ENCODE data around the gene SLC7A5. TPM values are rescaled to one million over a fixed set of nuclear protein-coding genes. Genes with fewer than 3 reads are reported as not detected.
"Not testable (repeated sequence)": the region's sequence is repeated elsewhere in the genome, so short reads cannot be mapped to it uniquely, and the experiment has no call there.

Gene SLC7A5
- polyA plus RNA-seq, 4 donors = 2.9 to 14.9 (median 5.2) TPM

DNA sequence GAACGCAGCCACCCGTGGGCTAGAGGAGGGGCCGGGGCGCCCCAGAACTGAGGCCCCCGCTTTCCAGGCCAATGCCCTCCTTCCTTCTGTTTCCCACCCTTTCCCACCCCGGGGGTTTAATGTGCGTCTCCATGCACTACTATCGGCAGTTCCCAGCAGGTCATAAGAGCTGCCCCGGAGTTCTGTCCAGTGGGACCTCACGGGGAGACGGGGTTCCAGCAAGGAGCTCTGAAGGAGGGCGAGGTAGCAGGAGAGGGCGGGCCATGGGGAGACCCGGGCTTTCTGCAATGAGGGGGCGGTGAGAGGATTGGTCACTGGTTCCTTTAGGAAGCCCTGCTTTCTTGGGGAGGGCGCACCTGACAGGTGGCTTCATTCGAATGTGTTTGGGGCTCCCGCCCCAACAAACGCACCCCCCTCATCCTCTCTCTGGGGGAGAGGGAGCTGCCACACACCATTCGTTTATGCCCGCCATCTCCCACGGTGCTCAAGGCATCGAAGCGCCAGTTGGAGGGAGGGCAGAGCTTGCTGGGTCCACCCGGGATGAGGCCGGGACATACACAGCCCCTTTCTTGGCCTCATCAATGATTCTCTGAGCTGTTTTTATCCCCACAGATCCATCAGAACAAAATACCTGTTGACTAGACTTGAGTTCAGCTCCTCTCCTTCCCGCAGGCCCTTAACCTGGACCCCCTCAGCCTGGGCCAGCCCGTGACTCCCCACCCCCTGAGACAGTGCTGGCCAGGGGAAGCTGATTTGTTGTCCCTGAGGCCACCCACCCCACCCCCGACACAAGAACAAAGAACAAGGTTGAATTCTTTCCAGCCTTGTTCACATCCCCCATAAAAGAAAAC, 44.1 kb downstream of the SLC7A5 start:
- no peak for DNase-seq (ENCODE audit: low read depth in 4 of 4, low spot score in 2 of 4)

GRCh38 chr16:87824016-87824990, 45.0 kb downstream of the SLC7A5 start:
- DNase-seq (ENCODE audit: low read depth in 4 of 4, low spot score in 2 of 4) = no peak

- no peak for DNase-seq (ENCODE audit: low read depth in 4 of 4, low spot score in 2 of 4)
Observed at GRCh38 chr16:87823181-87823929, 46.0 kb downstream of the SLC7A5 start.

DNA sequence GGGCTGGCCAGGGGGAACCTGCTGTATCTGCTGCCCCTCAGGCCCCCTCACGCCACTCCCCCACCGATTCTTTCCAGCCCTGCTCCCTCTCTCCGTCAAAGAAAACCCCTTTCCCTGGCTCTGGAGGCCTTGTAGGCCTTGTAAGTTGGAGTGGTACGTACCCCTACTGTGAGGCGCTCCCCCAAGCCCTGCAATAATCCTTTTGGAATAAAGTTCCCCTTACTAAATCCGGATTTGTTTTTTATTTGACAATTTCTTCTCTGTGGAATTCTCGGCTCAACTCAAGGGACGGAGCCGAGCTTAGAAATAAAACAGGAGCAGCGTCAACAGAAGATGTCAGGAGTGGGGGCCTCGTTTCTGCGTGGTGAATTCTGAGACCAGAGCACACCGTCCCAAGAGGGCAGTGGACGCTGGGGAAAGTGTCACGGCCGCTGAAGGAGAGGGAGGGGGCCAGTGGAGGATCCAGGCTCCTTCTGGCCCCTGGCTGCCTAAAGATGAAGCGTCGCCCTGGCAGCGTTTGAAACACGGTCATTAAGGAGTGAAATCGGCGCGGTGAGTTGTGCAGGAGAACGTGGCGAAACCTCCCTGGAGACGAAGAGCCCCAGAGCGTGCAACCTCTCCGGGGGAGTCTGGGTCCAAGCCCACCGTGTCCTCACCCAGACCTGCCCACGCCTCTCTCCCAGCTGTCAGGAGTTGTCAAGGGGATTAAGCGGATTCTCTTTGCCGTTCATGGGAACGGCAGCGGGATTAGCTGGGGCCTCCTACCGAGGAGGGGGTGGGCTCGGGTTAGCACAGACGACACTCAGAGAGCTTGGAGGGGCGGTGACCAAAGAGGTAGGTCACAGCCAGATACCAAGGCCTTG, 47.0 kb downstream of the SLC7A5 start:
- no peak for DNase-seq (ENCODE audit: low read depth in 4 of 4, low spot score in 2 of 4)

DNA sequence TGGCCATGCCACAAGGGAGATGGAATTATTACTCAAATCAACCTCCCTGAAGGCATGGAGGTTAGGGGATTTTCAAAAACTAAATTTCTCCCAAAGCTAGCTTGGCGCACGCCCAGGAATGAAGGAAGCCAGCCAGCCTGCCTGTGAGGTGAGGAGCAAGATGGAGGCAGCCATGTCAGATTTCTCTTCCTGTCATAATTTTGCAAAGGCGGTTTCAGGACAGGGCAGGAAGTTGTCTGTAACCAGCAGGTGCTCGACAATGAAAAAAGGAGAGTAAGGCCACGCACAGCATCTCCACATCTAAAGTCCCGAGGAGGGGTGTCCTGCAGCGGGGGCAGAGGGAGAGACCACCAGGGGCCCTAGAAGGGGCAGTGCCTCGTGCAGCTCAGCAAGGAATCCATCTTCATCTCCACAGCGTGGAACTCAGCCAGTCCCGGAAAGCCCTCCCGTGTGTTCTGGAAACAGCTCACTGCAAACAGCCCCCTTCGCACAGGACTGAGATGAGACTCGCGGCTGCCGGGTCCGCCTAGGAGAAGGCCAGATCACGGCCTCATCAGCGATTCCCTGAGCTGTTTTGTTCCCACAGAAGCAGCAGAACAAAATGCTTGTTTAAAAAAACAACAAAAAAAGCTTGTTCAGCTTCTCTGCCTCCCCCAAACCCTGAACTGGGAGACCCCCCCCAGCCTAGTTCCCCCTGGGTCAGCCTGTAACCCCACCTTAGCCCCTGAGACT, 47.8 kb downstream of the SLC7A5 start:
- no peak for DNase-seq (ENCODE audit: low read depth in 4 of 4, low spot score in 2 of 4)

GRCh38 chr16:87819983-87820382, 49.3 kb downstream of the SLC7A5 start:
- DNase-seq (ENCODE audit: low read depth in 4 of 4, low spot score in 2 of 4) = no peak

GRCh38 chr16:87819282-87819681, 50.0 kb downstream of the SLC7A5 start:
- no peak for DNase-seq (ENCODE audit: low read depth in 4 of 4, low spot score in 2 of 4)

- DNase-seq (ENCODE audit: low read depth in 4 of 4, low spot score in 2 of 4) = no peak
Observed at GRCh38 chr16:87818533-87819161, 50.7 kb downstream of the SLC7A5 start.

DNA sequence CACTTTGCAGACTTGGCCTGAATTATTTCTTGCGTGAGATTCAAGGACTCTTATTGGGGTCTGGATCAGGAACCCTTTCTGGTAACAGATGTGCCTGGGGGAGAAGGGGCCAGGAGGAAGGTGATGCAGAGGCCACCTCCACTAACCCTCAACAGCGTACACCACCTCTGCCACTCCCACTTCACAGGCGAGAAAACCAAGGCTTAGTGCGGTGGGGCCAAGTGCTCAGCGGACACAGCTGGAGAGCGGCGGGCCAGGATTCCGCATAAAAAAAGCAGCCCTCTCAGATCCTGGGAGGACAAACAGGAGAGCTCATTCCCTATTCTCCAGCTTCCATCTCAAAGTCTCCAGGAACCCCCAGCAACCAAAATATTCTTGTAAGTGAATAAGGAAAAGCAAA, 51.4 kb downstream of the SLC7A5 start:
- DNase-seq (ENCODE audit: low read depth in 4 of 4, low spot score in 2 of 4) = no peak

GRCh38 chr16:87817370-87817769, 51.9 kb downstream of the SLC7A5 start:
- not testable (repeated sequence) for DNase-seq (ENCODE audit: low read depth in 4 of 4, low spot score in 2 of 4)

DNA sequence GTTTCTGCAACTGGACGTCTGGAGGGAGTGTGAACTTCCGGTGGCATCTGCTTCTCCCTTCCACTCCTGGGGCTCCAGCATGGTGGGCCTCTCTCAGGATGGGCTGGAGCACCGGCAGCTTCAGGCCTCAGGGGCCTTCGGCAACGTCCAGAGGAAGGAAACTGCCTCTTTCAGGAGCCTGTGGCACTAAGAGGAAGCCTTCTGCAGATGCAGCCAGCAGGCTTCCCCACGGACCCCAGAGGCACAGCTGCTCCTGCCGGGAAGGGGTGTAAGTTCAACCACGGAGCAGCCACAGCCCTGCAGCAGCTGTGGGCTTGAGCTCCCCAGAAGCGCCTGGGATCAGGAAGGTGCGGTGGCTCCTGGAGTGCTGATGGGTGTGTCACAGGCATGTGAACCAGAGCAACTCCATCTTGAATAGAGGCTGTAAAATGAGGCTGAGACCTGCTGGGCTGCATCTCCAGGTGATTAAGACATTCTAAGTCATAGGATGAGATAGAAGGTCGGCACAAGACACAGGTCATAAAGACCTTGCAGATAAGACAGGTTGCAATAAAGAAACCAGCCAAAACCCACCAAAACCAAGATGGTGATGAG, 52.7 kb downstream of the SLC7A5 start:
- no peak for DNase-seq (ENCODE audit: low read depth in 4 of 4, low spot score in 2 of 4)

DNA sequence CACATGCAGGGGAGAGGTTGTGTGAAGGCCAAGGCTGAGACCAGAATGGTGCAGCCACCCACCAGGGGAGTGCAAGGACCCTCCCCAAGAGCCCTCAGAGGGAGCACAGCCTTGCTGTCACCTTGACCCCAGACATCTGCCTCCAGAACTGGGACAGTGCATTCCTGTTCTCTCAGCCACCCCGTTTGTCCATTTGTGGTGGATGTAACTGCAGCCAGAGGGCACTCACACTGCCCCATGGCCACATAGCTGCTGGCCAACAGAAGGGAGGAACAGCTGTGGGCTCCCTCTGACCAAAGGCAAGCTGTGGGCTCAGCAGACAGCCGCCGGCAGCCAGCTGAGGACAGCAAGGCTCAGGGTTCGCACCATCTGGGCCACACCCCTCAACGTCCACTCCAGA, 53.7 kb downstream of the SLC7A5 start:
- DNase-seq (ENCODE audit: low read depth in 4 of 4, low spot score in 2 of 4) = no peak

DNA sequence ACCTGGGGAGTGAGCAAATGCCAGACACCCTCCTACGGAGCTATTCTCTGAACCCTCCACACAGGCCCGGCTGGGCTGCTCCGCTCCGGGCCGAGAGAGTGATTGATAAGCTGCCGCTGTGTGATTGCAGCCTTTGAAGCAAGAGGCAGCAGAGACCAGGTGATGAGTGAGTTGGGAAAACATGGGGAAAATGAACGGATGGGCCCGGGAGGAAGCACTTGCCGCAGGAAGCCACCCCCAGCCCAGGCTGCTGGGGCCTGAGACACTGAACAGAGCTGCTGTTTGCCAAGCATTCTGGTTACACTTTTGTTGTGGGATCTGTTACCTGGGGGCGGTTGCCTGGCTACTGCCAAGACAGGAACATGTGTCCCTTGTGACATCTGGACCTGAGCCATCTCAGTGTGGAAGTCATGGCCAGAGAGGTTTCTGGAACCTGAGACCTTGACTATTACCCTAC, 57.1 kb downstream of the SLC7A5 start:
- DNase-seq (ENCODE audit: low read depth in 4 of 4, low spot score in 2 of 4) = no peak

DNA sequence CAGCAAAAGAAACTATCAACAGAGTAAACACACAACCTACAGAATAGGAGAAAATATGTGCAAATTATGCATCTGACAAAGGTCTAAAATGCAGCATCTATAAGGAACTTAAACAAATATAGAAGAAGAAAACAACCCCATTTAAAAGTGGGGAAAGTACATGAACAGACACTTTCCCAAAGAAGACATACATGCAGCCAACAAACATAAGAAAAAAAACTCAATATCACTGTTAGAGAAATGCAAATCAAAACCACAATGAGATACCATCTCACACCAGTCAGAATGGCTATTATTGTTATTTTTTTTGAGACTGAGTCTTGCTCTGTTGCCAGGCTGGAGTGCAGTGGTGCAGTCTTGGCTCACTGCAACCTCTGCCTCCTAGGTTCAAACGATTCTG, 57.9 kb downstream of the SLC7A5 start:
- not testable (repeated sequence) for DNase-seq (ENCODE audit: low read depth in 4 of 4, low spot score in 2 of 4)

DNA sequence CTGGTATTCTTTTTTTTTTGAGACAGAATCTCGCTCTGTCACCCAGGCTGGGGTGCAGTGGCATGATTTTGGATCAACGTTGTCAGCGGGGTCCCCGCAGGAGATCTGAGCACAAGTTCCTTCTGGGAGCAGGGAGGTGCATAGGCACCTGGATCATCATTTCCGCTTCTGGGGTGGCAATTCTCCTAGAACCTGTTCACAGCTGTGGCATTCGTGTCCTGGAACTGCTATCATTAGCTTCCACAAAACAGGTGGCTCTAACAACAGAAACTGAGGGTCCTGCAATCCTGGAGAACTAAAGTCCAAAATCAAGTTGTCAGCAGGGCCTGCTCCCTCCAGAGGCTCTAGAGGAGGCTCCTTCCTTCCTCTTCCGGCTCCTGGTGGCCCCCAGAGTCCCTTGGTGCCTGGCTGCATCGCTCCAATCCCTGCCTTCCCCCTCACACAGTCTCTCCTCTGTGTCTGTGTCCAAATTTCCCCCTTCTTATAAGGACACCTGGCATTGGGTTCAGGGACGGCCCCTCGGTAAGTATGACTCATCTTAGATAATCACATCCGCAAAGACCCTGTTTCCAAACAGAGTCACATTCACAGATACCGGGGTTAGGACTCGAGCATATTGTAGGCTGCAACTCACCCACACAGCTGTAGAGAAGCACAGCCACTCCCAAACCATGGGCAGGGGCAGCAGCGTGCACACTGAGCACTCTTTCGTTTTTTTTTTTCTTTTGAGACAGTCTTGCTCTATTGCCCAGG, 60.0 kb downstream of the SLC7A5 start:
- DNase-seq (ENCODE audit: low read depth in 4 of 4, low spot score in 2 of 4) = no peak

GRCh38 chr16:87808108-87808507, 61.2 kb downstream of the SLC7A5 start:
- DNase-seq (ENCODE audit: low read depth in 4 of 4, low spot score in 2 of 4) = no peak

All from left renal cortex interstitium (tissue), 4 donors.